HCT116 (cell line): ENCODE data around the gene EPS8. TPM values are rescaled to one million over a fixed set of nuclear protein-coding genes. Genes with fewer than 3 reads are reported as not detected.
A peak's percentile ranks its signal among the peaks of the same experiment; 100 is the strongest.

Source experiments
- ATAC-seq: fragments of 200-7000 bp; cut with Tn5 transposase; 2 replicates; pipeline ENCODE4 v1.9.1; 2020; ENCODE audit warnings: mild to moderate bottlenecking, moderate library complexity
- BruUV-seq: library from RNA; stranded (reverse); fragments of 400-500 nt; replicated peaks from 2 replicates; lab custom pipeline; 2021; lab: Mats Ljungman, UMichigan
- CTCF ChIA-PET: fragments of 300-600 bp; sonication (Branson Sonifier 250); formaldehyde crosslinking; loops from one replicate; lab custom pipeline; 2021; ENCODE audit warnings: antibody characterized with exemption; lab: Charles Lee
- POLR2A ChIA-PET: fragments of 300-600, 350-600 bp; sonication (Branson Sonifier 250); formaldehyde crosslinking; loops from one replicate; lab custom pipeline; 2021; ENCODE audit warnings: antibody characterized with exemption; lab: Charles Lee
- RAD21 ChIA-PET, 2 experiments: fragments of 300-600 bp; sonication (Branson Sonifier 250); formaldehyde crosslinking; loops; one replicate each; lab custom pipeline; 2023; ENCODE audit warnings: low total read pairs in 2 of 2; ENCODE audit not compliant: uncharacterized antibody in 2 of 2, unreplicated experiment in 2 of 2, low non-redundant PET in 1 of 2; lab: Charles Lee
- DNase-seq: peaks from one replicate; pipeline ENCODE4 v3.0.0-alpha.2; 2010; ENCODE audit warnings: low read depth, low spot score
- H2AFZ ChIP-seq: fragments of 200-600 bp; shearing (Covaris generic), sonication (generic); 2 replicates; pipeline ENCODE4 v1.6.1; 2017; ENCODE audit warnings: low read depth, mixed run types, mixed read lengths, antibody characterized with exemption, low read length; ENCODE audit not compliant: poor library complexity, severe bottlenecking
- H3K27ac ChIP-seq: 2 replicates; pipeline ENCODE4 v1.5.1; 2012; ENCODE audit warnings: low read depth, low read length
- H3K27me3 ChIP-seq: fragments of 200-600 bp; sonication (generic); 2 replicates; pipeline ENCODE4 v1.6.1; 2016; ENCODE audit warnings: mixed run types, low read length, mixed read lengths; ENCODE audit not compliant: insufficient read depth
- H3K36me3 ChIP-seq, 2 experiments: fragments of 200-500 bp in 1 of 2; fragments of 200-600 bp in 1 of 2; sonication (Bioruptor generic) in 1 of 2; sonication (generic) in 1 of 2; 2 replicates each; pipeline versions ENCODE4 v1.5.1 to v1.6.1; 2014 to 2016; ENCODE audit warnings: low read length in 2 of 2, inconsistent platforms in 1 of 2, mixed read lengths in 1 of 2, mixed run types in 1 of 2; ENCODE audit not compliant: insufficient read depth in 2 of 2, control insufficient read depth in 1 of 2
- H3K4me1 ChIP-seq, 2 experiments: fragments of 200-600 bp in 1 of 2; sonication (generic) in 1 of 2; 2 replicates each; pipeline versions ENCODE4 v1.5.1 to v1.6.1; 2012 to 2017; ENCODE audit warnings: low read length in 2 of 2, inconsistent platforms in 1 of 2, mild to moderate bottlenecking in 1 of 2, mixed read lengths in 1 of 2, mixed run types in 1 of 2, moderate library complexity in 1 of 2; ENCODE audit not compliant: insufficient read depth in 2 of 2, control insufficient read depth in 1 of 2
- H3K4me2 ChIP-seq: fragments of 200-600 bp; sonication (generic); 2 replicates; pipeline ENCODE4 v1.6.1; 2017; ENCODE audit warnings: mixed run types, low read length, mixed read lengths
- H3K4me3 ChIP-seq, 2 experiments: fragments of 200-600 bp in 1 of 2; sonication (generic) in 1 of 2; replicated peaks in 1 of 2; 2 replicates each; pipeline ENCODE4 v1.5.1; 2011 to 2016; ENCODE audit warnings: low read length in 2 of 2, control low read depth in 1 of 2, low read depth in 1 of 2, mild to moderate bottlenecking in 1 of 2, mixed read lengths in 1 of 2, mixed run types in 1 of 2
- H3K79me2 ChIP-seq: fragments of 200-600 bp; sonication (generic); 2 replicates; pipeline ENCODE4 v1.6.1; 2017; ENCODE audit warnings: mild to moderate bottlenecking, mixed run types, low read length, moderate library complexity, mixed read lengths; ENCODE audit not compliant: insufficient read depth
- H3K9ac ChIP-seq: fragments of 200-600 bp; sonication (generic); 2 replicates; pipeline ENCODE4 v1.6.1; 2016; ENCODE audit warnings: low read length, mixed read lengths
- H3K9me2 ChIP-seq: fragments of 200-600 bp; sonication (generic), shearing (Covaris generic); 2 replicates; pipeline ENCODE4 v1.6.1; 2017; ENCODE audit warnings: mixed run types, mild to moderate bottlenecking, moderate library complexity; ENCODE audit not compliant: insufficient read depth
- H3K9me3 ChIP-seq, 2 experiments: fragments of 200-500 bp in 1 of 2; fragments of 200-600 bp in 1 of 2; sonication (Bioruptor generic) in 1 of 2; sonication (generic) in 1 of 2; 2 replicates each; pipeline ENCODE4 v1.6.1; 2014 to 2017; ENCODE audit warnings: low read length in 2 of 2, mixed read lengths in 2 of 2, inconsistent platforms in 1 of 2, low read depth in 1 of 2, mild to moderate bottlenecking in 1 of 2, mixed run types in 1 of 2, moderate library complexity in 1 of 2; ENCODE audit not compliant: control insufficient read depth in 1 of 2, insufficient read depth in 1 of 2
- H4K20me1 ChIP-seq: fragments of 200-600 bp; sonication (generic), shearing (Covaris generic); 2 replicates; pipeline ENCODE4 v1.6.1; 2017; ENCODE audit warnings: mixed run types, mild to moderate bottlenecking, moderate library complexity; ENCODE audit not compliant: insufficient read depth
- CEBPB ChIP-seq: IDR thresholded peaks from 2 replicates; pipeline ENCODE4 v1.6.1; 2012; ENCODE audit warnings: low read depth
- ELF1 ChIP-seq: IDR thresholded peaks from 2 replicates; pipeline ENCODE4 v1.6.1; 2012; ENCODE audit warnings: low read depth, borderline replicate concordance
- EZH2 ChIP-seq: fragments of 200-600 bp; sonication (generic); IDR thresholded peaks from 2 replicates; pipeline ENCODE4 v1.6.1; 2017; ENCODE audit warnings: antibody characterized with exemption, mixed run types
- EZH2phosphoT487 ChIP-seq: fragments of 200-600 bp; IDR thresholded peaks from 2 replicates; pipeline ENCODE4 v1.6.1; 2018; ENCODE audit warnings: antibody characterized with exemption, borderline replicate concordance
- JUND ChIP-seq: IDR thresholded peaks from 2 replicates; pipeline ENCODE4 v1.6.1; 2012
- POLR2A ChIP-seq: IDR thresholded peaks from 2 replicates; pipeline ENCODE4 v1.7.0; 2011; ENCODE audit warnings: borderline replicate concordance; ENCODE audit not compliant: insufficient read depth, insufficient read length; ENCODE audit errors: extremely low read depth
- POLR2AphosphoS5 ChIP-seq: IDR thresholded peaks from 2 replicates; pipeline ENCODE4 v1.6.1; 2011; ENCODE audit warnings: mild to moderate bottlenecking, low read depth, low read length, moderate library complexity
- REST ChIP-seq: IDR thresholded peaks from 2 replicates; pipeline ENCODE4 v1.6.1; 2012; ENCODE audit warnings: low read depth
- SIN3A ChIP-seq: IDR thresholded peaks from 2 replicates; pipeline ENCODE4 v1.6.1; 2012; ENCODE audit warnings: low read depth
- SP1 ChIP-seq: IDR thresholded peaks from 2 replicates; pipeline ENCODE4 v1.6.1; 2012; ENCODE audit warnings: low read depth
- SRF ChIP-seq: IDR thresholded peaks from 2 replicates; pipeline ENCODE4 v1.6.1; 2012; ENCODE audit warnings: low read depth
- TCF7L2 ChIP-seq: IDR thresholded peaks from 2 replicates; pipeline ENCODE4 v1.7.0; 2011; ENCODE audit warnings: borderline replicate concordance, inconsistent platforms; ENCODE audit not compliant: insufficient read depth, insufficient read length; ENCODE audit errors: extremely low read depth
- YY1 ChIP-seq: IDR thresholded peaks from 2 replicates; pipeline ENCODE4 v1.6.1; 2011; ENCODE audit warnings: low read length, low read depth, moderate library complexity, mild to moderate bottlenecking; ENCODE audit not compliant: insufficient replicate concordance; ENCODE audit errors: extremely low read depth
- ZBTB33 ChIP-seq: IDR thresholded peaks from 2 replicates; pipeline ENCODE4 v1.6.1; 2011; ENCODE audit warnings: mild to moderate bottlenecking, low read length, moderate library complexity; ENCODE audit not compliant: insufficient replicate concordance; ENCODE audit errors: extremely low read depth
- ZFX ChIP-seq: fragments of 450-650 bp; IDR thresholded peaks from 2 replicates; pipeline ENCODE4 v1.6.1; 2017
- ZNF274 ChIP-seq: fragments of 200-500 bp; sonication (Bioruptor generic); IDR thresholded peaks from 2 replicates; pipeline ENCODE4 v1.6.1; 2014; ENCODE audit warnings: mild to moderate bottlenecking, low read depth, low read length, inconsistent platforms
- intact Hi-C: fragments of 100-400 bp; cut with micrococcal nuclease; formaldehyde crosslinking; loops from 2 replicates; pipeline ENCODE4 v1.10.0; 2022
- total RNA-seq: library from RNA; stranded (reverse); gene quantifications from one replicate; pipeline ENCODE4 v1.2.1, GENCODE V29; 2021; ENCODE audit not compliant: unreplicated experiment

The EPS8 gene
- total RNA-seq, 1 experiment from 2014 or later = 49.9 TPM

- no peak for TF ChIP-seq SP1
- TF ChIP-seq CEBPB = no peak
- no peak for TF ChIP-seq POLR2AphosphoS5
- no peak for TF ChIP-seq EZH2
- no peak for TF ChIP-seq TCF7L2
- TF ChIP-seq ZBTB33 = no peak
- TF ChIP-seq EZH2phosphoT487 = no peak
- TF ChIP-seq JUND = peak; percentile 29; the same call in 1 of the 2 replicates
- TF ChIP-seq ZNF274 = no peak
- TF ChIP-seq, all 23 proteins: peak for 3
Observed at GRCh38 chr12:15701206-15701605, 88.0 kb downstream of the EPS8 start (continued).

- intact Hi-C loops = no loop called here
- POLR2A ChIA-PET = no interaction called here
- Histone ChIP-seq H3K4me2 (peak overlapping the region; percentile 73), H3K9me3 (no peaks in the 10 kb centered on the region), H3K4me1 (peaks cover 79 to 89% of the 10 kb centered on the region in 2 experiments), H3K27me3 (no peaks in the 10 kb centered on the region), H3K36me3 (no peaks in the 10 kb centered on the region), H3K9ac (peak overlapping the region; percentile 61), H3K27ac (peak overlapping the region; percentile 96), H3K9me2 (no peaks in the 10 kb centered on the region; the same call in 1 of the 2 replicates), H4K20me1 (no peaks in the 10 kb centered on the region), H3K4me3 (peak overlapping the region in 1 of 2 experiments; percentile 32; a peak in 2 of 4 replicates), H3K79me2 (peaks cover 81% of the 10 kb centered on the region), H2AFZ (no peak overlapping the region)
- ATAC-seq = peak; percentile 60
- CTCF ChIA-PET = no interaction called here
- RAD21 ChIA-PET = no interaction called here
- no TSS peak for BruUV-seq
- peak; percentile 85 for DNase-seq
- TF ChIP-seq ZBTB33 = no peak
- peak; percentile 56; the same call in 1 of the 2 replicates for TF ChIP-seq POLR2AphosphoS5
- peak; percentile 91 for TF ChIP-seq SP1
- TF ChIP-seq SRF = peak; percentile 70
- no peak for TF ChIP-seq YY1
- peak; percentile 59; the same call in 1 of the 2 replicates for TF ChIP-seq SIN3A
- peak; percentile 95 for TF ChIP-seq JUND
- TF ChIP-seq POLR2A = no peak
- TF ChIP-seq REST = no peak
- TF ChIP-seq ELF1 = peak; percentile 50; the same call in 1 of the 2 replicates
- TF ChIP-seq ZFX = no peak
- TF ChIP-seq EZH2 = no peak
- peak; percentile 42 for TF ChIP-seq CEBPB
Observed at GRCh38 chr12:15700595-15700994, 88.6 kb downstream of the EPS8 start.
